GM10266 (cell line): ENCODE measurements around the gene PAX6.

Experiments
- DNase-seq: peaks from one replicate; pipeline ENCODE4 v3.0.0; 2012; ENCODE audit errors: extremely low spot score
- TF ChIP-seq, protein P1 (sequence below): IDR thresholded peaks from 2 replicates; pipeline ENCODE4 v1.5.1; 2012; ENCODE audit warnings: mild to moderate bottlenecking, low read depth; ENCODE audit not compliant: control insufficient read depth, insufficient read depth; ENCODE audit errors: missing control alignments

The PAX6 gene

DNA sequence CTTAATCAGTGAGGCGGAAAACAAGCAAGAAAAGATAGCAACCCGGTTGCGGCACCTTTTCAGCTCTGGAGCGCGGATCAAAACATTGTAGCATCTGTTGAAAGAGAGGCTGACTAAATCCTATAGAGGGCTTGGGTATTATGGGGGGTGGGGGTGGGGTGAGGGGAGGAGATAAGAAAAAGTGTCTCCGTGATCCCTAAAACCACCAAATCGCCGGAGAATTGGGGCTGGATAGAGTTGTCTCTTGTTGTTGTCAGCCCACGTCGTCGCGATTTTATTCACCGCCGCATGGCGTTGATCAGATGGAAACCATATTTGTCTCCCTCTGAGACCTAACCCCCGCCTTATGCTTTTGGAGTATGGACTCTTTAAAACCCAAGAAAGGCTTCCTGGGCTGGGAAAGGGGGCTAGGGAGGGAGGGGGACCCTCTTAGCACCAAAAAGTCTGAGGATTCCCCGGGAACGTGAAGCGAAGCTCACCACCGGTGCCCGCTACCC is 13.0 kb downstream of the PAX6 start:
- TF ChIP-seq, protein P1, sequence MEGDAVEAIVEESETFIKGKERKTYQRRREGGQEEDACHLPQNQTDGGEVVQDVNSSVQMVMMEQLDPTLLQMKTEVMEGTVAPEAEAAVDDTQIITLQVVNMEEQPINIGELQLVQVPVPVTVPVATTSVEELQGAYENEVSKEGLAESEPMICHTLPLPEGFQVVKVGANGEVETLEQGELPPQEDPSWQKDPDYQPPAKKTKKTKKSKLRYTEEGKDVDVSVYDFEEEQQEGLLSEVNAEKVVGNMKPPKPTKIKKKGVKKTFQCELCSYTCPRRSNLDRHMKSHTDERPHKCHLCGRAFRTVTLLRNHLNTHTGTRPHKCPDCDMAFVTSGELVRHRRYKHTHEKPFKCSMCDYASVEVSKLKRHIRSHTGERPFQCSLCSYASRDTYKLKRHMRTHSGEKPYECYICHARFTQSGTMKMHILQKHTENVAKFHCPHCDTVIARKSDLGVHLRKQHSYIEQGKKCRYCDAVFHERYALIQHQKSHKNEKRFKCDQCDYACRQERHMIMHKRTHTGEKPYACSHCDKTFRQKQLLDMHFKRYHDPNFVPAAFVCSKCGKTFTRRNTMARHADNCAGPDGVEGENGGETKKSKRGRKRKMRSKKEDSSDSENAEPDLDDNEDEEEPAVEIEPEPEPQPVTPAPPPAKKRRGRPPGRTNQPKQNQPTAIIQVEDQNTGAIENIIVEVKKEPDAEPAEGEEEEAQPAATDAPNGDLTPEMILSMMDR = no peak
- no peak for DNase-seq

DNA sequence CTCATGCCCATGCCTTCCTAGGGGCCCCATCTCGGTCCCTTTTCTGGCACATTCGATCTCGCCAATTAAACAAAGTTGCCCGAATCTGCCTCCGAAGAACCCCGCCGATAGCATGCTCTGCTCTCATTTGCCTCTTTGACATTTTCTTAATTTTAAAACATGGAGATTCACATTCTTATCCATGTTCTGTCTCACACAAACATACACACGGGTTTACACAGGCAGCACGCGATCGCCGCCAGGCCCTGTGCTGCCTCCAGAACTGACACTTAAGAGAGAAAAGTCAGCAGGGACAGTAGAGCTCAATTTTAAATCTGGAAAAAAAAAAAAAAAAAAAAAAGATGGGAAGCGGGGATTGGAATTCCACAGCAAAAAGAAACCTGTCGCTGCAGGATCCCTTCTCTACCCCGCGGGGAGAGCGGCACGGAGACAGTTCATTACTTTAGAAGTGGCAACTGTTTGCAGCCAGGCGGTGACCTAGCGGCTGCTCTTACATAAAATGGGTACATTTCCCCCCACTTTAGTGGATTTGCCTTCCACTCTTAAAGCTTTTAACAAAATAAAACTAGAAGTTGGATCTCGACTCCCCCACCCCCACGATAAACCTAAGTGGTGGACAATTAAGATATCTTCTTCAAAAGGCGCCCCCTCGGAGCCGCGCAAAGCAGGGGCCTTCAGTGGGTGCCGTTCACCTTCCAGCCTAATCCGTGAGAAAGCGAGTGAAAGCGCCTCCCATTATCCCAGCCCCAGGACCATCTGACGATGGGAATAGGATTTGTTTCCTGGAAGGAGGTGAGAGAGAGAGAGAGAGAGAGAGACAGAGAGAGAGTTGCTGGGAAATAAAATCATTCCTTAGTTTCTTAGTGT is 13.7 kb downstream of the PAX6 start:
- TF ChIP-seq, protein P1 = no peak

DNA sequence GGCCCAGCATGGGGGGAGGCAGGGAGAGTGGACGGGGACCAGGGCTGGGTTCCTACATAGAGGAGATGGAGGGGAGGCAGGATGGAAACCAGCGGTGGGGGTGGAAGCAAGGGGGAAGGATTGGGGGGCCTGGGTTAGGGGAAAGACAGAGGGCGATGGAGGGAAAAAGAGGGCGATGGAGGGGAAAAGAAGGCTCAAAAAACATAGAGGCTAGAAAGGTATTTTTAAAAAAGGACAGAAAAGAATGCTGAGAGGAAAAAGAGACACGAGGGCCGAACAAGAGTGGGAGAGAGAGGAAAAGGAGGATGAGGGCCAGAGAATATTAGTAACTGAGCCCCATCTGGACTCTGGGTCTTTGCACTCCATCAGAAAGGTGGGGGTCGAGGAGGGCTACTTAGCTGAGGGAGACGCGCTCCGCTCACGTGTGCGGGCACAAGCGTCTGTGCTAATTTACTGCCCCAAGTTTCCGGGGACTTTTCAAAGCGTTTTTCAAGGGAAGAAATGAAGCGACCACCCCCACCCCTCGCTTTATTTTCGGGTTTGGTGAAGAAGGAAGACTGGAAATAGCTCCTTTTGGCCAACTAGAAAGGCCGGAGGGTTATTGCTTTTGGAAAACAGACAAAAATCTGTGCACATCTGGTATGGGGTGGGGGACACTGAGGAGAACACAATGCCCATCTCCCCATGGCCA is 14.5 kb downstream of the PAX6 start:
- TF ChIP-seq, protein P1 = no peak
- DNase-seq = no peak

More for the DNA sequence above, 13.7 kb downstream of the PAX6 start:
- no peak for DNase-seq

DNA sequence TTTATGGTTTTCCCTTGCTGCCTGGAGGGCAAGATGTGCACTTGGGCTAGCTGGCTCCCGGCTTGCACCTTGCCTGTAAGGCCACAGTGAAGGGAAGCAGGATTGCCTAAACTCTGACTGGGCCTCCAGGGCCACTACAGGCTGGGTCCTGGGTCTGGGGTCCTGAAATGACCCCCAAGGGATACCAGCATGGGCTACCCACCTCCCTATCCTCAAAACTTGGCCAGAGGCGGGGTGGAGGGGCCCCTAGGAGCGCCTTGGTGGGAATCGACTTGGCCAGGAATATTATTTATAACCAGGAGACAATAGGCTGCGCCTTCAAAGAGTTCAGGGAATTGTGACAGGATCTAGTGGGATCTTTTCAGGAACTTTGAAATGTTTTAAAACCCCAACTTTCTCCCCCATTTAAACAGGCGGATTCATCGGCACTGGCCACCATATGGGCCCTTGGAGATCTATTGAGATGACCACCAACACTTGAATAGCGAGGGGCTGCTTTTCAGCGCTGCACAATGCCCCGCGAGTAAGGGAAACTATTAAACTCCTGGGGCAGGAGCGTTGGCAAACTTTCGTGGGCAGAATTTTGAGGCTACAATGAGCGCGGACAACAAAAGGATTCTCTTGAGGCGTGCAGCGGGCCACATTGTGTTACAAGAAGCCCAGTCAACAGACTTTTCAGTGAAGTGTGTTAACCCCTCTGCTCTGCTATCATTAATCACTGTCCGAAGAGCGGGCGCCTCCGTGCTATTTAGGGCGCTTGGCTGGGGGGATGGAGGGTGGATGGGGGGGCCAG is 15.2 kb downstream of the PAX6 start:
- no peak for DNase-seq
- TF ChIP-seq, protein P1 = no peak

DNA sequence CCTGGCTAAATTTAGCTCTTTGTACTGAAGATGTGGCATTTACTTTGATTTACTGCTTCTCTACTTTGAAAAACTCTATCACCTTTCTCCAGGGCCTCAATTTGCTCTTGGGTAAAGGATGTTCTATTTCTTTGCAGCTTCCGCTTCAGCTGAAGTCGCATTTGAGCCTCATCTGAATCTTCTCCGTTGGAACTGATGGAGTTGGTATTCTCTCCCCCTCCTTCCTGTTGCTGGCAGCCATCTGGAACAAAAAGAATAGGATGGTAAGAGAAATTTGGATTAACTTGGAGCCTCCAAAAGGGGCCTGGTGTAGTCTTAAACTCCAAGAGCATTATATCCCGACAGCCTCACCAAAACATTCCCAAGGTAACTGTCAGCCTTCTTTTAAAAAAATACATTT is 16.6 kb downstream of the PAX6 start:
- TF ChIP-seq, protein P1 = no peak
- no peak for DNase-seq

DNA sequence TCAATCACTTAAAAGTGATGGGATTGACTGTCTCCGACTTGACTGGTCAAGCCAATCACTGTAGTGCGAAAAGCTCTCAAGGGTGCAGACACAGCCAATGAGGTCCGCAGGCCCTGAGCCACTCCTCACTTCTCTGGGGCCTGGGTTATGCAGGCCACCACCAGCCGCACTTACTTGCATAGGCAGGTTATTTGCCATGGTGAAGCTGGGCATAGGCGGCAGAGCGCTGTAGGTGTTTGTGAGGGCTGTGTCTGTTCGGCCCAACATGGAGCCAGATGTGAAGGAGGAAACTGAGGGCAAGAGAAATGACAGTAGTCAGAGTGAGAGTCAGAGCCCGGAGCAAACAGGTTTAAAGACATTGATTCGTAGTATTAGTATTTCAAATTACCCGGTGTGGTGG is 17.9 kb downstream of the PAX6 start:
- no peak for DNase-seq
- TF ChIP-seq, protein P1 = no peak
